Activated CD8-positive, alpha-beta T cell treated with anti-CD3 and anti-CD28 coated beads for 36 hours (primary cell): ENCODE data around the gene DCDC2B. TPM values are rescaled to one million over a fixed set of nuclear protein-coding genes. Genes with fewer than 3 reads are reported as not detected.
"Not testable (repeated sequence)": the region's sequence is repeated elsewhere in the genome, so short reads cannot be mapped to it uniquely, and the experiment has no call there.

Experiments
- ATAC-seq: fragments of 200-7000 bp; cut with Tn5 transposase; one replicate; pipeline ENCODE4 v1.10.0; 2021; ENCODE audit warnings: mild to moderate bottlenecking, moderate library complexity
- CTCF ChIA-PET: fragments of 350-600 bp; sonication (Branson Sonifier 250); formaldehyde crosslinking; loops from one replicate; lab custom pipeline; 2021; ENCODE audit warnings: antibody characterized with exemption; lab: Charles Lee
- POLR2A ChIA-PET: fragments of 350-600 bp; sonication (Branson Sonifier 250); formaldehyde crosslinking; loops from one replicate; lab custom pipeline; 2021; ENCODE audit warnings: antibody characterized with exemption; lab: Charles Lee
- DNase-seq: peaks from one replicate; pipeline ENCODE4 v3.0.0-alpha.2; 2020
- H3K27ac Mint-ChIP-seq: one replicate; pipeline ENCODE4 v1.8.0; 2021; ENCODE audit warnings: mild to moderate bottlenecking, mixed read lengths
- H3K27me3 Mint-ChIP-seq: one replicate; pipeline ENCODE4 v1.8.0; 2021; ENCODE audit warnings: mixed read lengths
- H3K36me3 Mint-ChIP-seq: one replicate; pipeline ENCODE4 v1.8.0; 2021; ENCODE audit warnings: low read depth, mixed read lengths
- H3K4me1 Mint-ChIP-seq: one replicate; pipeline ENCODE4 v1.8.0; 2021; ENCODE audit warnings: low read depth, mixed read lengths
- H3K4me3 Mint-ChIP-seq: one replicate; pipeline ENCODE4 v1.8.0; 2021; ENCODE audit warnings: mild to moderate bottlenecking, moderate library complexity, mixed read lengths
- H3K9me3 Mint-ChIP-seq: one replicate; pipeline ENCODE4 v1.8.0; 2021; ENCODE audit warnings: mixed read lengths
- intact Hi-C: fragments of 100-400 bp; cut with micrococcal nuclease; formaldehyde crosslinking; loops from one replicate; pipeline ENCODE4 v1.10.0; 2022
- total RNA-seq, 2 experiments: library from RNA; stranded (reverse); gene quantifications; one replicate each; pipeline ENCODE4 v1.2.3, GENCODE V29; 2021
- TF ChIP-seq, protein P1 (sequence below): fragments of 200-600 bp; IDR thresholded peaks from one replicate; pipeline ENCODE4 v1.8.0; 2022; ENCODE audit warnings: antibody characterized with exemption, mild to moderate bottlenecking

DCDC2B gene
- total RNA-seq, 2 experiments from 2014 or later: not detected

- ChIA-PET CTCF (interaction anchor here (1.6 to 1.8 kb wide), 2 partner anchors 9 to 14 kb away, joined by 5 to 8 read pairs; no protein-coding TSS in a partner anchor), POLR2A (interaction anchor here (0.6 to 9.1 kb wide), 8 partner anchors 9 to 146 kb away, joined by 3 to 93 read pairs (median 3); partner anchors contain the start of genes FAM167B and MARCKSL1)
- Mint-ChIP-seq H3K9me3 (peaks cover 2% of the 10 kb centered on the region), H3K27ac (peak overlapping the region; percentile 89), H3K36me3 (peaks cover 67% of the 10 kb centered on the region), H3K4me3 (peak overlapping the region; percentile 100), H3K27me3 (no peaks in the 10 kb centered on the region), H3K4me1 (peaks cover 45% of the 10 kb centered on the region)
- TF ChIP-seq, protein P1, sequence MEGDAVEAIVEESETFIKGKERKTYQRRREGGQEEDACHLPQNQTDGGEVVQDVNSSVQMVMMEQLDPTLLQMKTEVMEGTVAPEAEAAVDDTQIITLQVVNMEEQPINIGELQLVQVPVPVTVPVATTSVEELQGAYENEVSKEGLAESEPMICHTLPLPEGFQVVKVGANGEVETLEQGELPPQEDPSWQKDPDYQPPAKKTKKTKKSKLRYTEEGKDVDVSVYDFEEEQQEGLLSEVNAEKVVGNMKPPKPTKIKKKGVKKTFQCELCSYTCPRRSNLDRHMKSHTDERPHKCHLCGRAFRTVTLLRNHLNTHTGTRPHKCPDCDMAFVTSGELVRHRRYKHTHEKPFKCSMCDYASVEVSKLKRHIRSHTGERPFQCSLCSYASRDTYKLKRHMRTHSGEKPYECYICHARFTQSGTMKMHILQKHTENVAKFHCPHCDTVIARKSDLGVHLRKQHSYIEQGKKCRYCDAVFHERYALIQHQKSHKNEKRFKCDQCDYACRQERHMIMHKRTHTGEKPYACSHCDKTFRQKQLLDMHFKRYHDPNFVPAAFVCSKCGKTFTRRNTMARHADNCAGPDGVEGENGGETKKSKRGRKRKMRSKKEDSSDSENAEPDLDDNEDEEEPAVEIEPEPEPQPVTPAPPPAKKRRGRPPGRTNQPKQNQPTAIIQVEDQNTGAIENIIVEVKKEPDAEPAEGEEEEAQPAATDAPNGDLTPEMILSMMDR: no peak
- intact Hi-C loops: no loop called here
- ATAC-seq: no peak
- DNase-seq: peak; percentile 48
Observed at GRCh38 chr1:32255072-32256071, 46.5 kb downstream of the DCDC2B start.

DNA sequence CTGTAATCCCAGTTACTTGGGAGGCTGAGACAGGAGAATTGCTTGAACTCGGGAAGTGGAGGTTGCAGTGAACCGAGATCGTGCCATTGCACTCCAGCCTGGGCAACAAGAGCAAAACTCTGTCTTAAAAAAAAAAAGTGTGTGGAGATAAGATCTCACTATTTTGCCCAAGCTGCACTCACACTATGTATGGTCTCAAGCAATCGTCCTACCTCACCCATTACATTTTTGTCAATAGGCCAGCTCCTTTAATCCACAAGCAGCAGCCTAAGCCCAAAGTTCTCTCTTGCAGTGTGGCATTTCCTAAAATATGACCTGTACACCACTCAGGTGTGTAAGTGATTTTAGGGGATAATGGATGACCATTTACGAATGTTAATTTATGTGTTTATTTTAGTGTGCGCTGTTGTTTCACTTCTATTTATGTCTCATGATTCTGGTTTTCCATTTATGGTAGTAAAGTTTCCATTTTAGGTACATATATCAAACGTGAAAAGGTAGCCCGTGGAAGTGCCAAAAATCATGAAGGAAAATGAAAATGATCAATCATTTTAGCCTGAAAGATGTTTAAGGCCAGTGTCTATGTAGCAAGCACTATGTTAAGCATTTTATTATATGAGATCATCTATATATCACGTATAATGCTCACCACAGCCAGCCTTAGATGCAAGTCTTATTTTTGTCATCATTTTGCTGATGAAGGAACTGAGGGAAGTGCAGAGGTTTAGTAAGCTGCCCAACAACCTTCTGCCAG lies 47.8 kb downstream of the DCDC2B start:
- POLR2A ChIA-PET: interaction anchor here (0.7 to 9.1 kb wide), 7 partner anchors 12 to 43 kb away, joined by 3 to 93 read pairs (median 4); partner anchors contain the start of gene HDAC1
- H3K9me3 Mint-ChIP-seq: peaks cover 3% of the 10 kb centered on the region
- peak overlapping the region; percentile 97 for H3K27ac Mint-ChIP-seq
- DNase-seq: no peak
- CTCF ChIA-PET: interaction anchor here (1.8 to 6.4 kb wide), 2 partner anchors 9 to 15 kb away, joined by 8 to 35 read pairs; partner anchors contain the start of gene FAM167B
- peaks cover 64% of the 10 kb centered on the region for H3K36me3 Mint-ChIP-seq
- intact Hi-C loops: no loop called here
- peak; percentile 18 for ATAC-seq
- peaks cover 43% of the 10 kb centered on the region for H3K4me1 Mint-ChIP-seq
- H3K4me3 Mint-ChIP-seq: peak overlapping the region; percentile 72
- TF ChIP-seq, protein P1: no peak
- no peaks in the 10 kb centered on the region for H3K27me3 Mint-ChIP-seq

DNA sequence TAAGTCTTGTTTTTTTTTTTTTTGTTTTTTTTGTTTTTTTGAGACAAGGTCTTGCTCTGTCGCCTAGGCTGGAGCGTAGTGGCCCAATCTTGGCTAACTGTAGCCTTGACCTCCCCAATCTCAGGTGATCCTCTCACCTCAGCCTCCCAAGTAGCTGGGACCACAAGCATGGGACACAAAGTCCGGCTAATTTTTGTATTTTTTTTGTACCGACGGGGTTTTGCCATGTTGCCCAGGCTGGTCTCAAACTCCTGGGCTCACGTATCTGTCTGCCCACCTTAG lies 48.3 kb downstream of the DCDC2B start:
- H3K9me3 Mint-ChIP-seq: peaks cover 3% of the 10 kb centered on the region
- DNase-seq (no peak), ATAC-seq (no peak)
- H3K36me3 Mint-ChIP-seq: peaks cover 58% of the 10 kb centered on the region
- ChIA-PET POLR2A (interaction anchor here (1.0 to 1.6 kb wide), 4 partner anchors 14 to 43 kb away, joined by 3 to 8 read pairs (median 4); partner anchors contain the start of gene HDAC1), CTCF (interaction anchor here (6.4 kb wide), 1 partner anchor 9 kb away, joined by 35 read pairs; the partner anchor contains the start of gene FAM167B)
- H3K27ac Mint-ChIP-seq: peak overlapping the region; percentile 97
- H3K4me3 Mint-ChIP-seq: peak overlapping the region; percentile 72
- intact Hi-C loops: no loop called here
- TF ChIP-seq, protein P1: no peak
- H3K27me3 Mint-ChIP-seq: no peaks in the 10 kb centered on the region
- H3K4me1 Mint-ChIP-seq: peaks cover 44% of the 10 kb centered on the region

DNA sequence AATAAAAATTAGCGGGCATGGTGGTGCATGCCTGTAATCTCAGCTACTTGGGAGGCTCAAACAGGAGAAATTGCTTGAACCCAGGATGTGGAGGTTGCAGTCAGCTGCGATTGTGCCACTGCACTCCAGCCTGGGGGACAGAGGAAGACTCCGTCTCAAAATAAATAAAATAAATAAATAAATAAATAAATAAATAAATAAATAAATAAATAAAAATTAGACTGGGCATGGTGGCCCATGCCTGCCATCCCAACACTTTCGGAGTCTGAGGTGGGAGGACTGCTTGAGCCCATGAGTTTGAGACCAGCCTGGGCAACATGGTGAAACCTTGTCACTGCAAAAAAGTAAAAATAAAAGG lies 54.3 kb downstream of the DCDC2B start:
- H3K36me3 Mint-ChIP-seq: peaks cover 48% of the 10 kb centered on the region
- DNase-seq, H3K27me3 Mint-ChIP-seq, intact Hi-C loops, ATAC-seq, H3K4me3 Mint-ChIP-seq, H3K9me3 Mint-ChIP-seq: not testable (repeated sequence)
- ChIA-PET POLR2A (interaction anchor here (0.8 to 5.5 kb wide), 4 partner anchors 10 to 76 kb away, joined by 3 to 69 read pairs (median 4); partner anchors contain the start of gene LCK), CTCF (interaction anchor here (6.4 kb wide), 1 partner anchor 15 kb away, joined by 35 read pairs; the partner anchor contains the start of gene FAM167B)
- H3K4me1 Mint-ChIP-seq: peaks cover 48% of the 10 kb centered on the region
- peak overlapping the region; percentile 88 for H3K27ac Mint-ChIP-seq

DNA sequence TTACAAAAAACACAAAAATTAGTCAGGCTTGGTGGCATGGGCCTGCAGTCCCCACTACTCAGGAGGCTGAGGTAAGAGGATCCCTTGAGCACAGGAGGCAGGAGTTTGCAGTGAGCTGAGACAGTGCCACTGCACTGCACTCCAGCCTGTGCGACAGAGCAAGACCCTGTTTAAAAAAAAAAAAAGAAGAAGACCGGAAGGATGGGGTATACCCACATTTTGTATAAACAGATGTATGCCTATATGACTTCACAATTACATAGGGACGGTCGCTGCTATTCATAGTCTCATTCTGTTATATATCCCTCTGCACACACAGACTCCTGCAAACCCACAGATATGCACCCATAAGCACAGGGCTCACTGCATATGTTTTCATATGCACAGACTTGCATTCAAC lies 54.9 kb downstream of the DCDC2B start:
- DNase-seq (peak; percentile 54), ATAC-seq (peak; percentile 82)
- Mint-ChIP-seq H3K27me3 (no peaks in the 10 kb centered on the region), H3K4me3 (peak overlapping the region; percentile 10), H3K27ac (peak overlapping the region; percentile 88), H3K4me1 (peaks cover 47% of the 10 kb centered on the region), H3K9me3 (peaks cover 3% of the 10 kb centered on the region), H3K36me3 (peaks cover 47% of the 10 kb centered on the region)
- intact Hi-C loops: no loop called here
- ChIA-PET CTCF (interaction anchor here (1.8 to 2.0 kb wide), 2 partner anchors 9 to 13 kb away, joined by 4 to 5 read pairs; partner anchors contain the start of gene LCK), POLR2A (interaction anchor here (0.8 to 9.1 kb wide), 4 partner anchors 11 to 77 kb away, joined by 3 to 93 read pairs (median 36); partner anchors contain the start of gene LCK)
- TF ChIP-seq, protein P1: no peak
